Right atrium auricular region (tissue), 2 donors: ENCODE data around the gene TRDMT1. TPM values are rescaled to one million over a fixed set of nuclear protein-coding genes. Genes with fewer than 3 reads are reported as not detected.

ENCODE experiments used
- DNase-seq: peaks from one replicate; pipeline ENCODE4 v3.0.0-alpha.2; 2019; ENCODE audit warnings: low spot score
- H3K27ac ChIP-seq, 2 donors: fragments of 200-600 bp; sonication (generic); 1 replicate in 1 of 2; 2 replicates in 1 of 2; pipeline ENCODE4 v1.5.1; 2016 to 2019
- H3K27me3 ChIP-seq, 2 donors: fragments of 200-600 bp; sonication (generic); one replicate each; pipeline versions ENCODE4 v1.5.1 to v1.6.0; 2017 to 2019
- H3K36me3 ChIP-seq: fragments of 200-600 bp; sonication (generic); one replicate; pipeline ENCODE4 v1.5.1; 2016
- H3K4me1 ChIP-seq, 2 donors: fragments of 200-600 bp; sonication (generic); one replicate each; pipeline versions ENCODE4 v1.5.1 to v1.6.0; 2017 to 2019
- H3K4me3 ChIP-seq, 2 donors: fragments of 200-600 bp; sonication (generic); 1 replicate in 1 of 2; 2 replicates in 1 of 2; pipeline ENCODE4 v1.5.1; 2017 to 2019; ENCODE audit warnings: mild to moderate bottlenecking in 1 of 2, moderate library complexity in 1 of 2
- H3K9me3 ChIP-seq, 2 donors: fragments of 200-600 bp; sonication (generic); one replicate each; pipeline ENCODE4 v1.5.1; 2019
- total RNA-seq, 2 donors: library from RNA; depleted of rRNA; stranded (reverse); fragments of >200 nt; gene quantifications; one replicate each; pipeline ENCODE4 v1.1.0, GENCODE V29; 2016
- TF ChIP-seq, protein P1 (sequence below), 2 donors: fragments of 200-600 bp; sonication (generic); IDR thresholded peaks; one replicate each; pipeline ENCODE4 v1.5.1; 2019; ENCODE audit warnings: antibody characterized with exemption in 2 of 2

The TRDMT1 gene
- total RNA-seq, 2 donors from 2014 or later, result 3.8 to 5.0 TPM

DNA sequence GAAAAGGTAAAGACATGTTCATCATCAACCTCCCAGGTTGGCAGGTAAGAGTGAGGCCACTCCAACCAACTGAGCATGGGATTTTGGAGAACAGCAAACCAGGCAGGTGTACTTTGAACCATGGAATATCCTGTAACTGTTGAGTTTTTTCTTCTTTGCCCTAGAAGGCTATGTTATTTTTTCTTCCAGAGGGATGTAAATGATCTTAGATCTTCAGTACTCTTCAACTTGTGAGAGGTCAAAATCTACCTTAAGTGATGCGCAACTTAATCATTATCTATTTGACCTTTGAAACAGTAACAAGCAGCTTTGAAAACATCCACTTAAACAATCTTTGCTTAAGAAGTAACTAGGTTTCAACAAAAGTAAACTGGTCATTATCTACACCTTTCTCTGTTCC lies 71.7 kb downstream of the TRDMT1 start, which contains the start of gene CUBN:
Gene CUBN (minus strand): TSS at position 71 of the 400 bp plus-strand sequence. CDS start 46 bp downstream, at position 25.
- Histone ChIP-seq H3K36me3 (no peaks in the 10 kb centered on the region), H3K27ac (no peak within 1 kb of the TSS), H3K4me3 (no peak within 1 kb of the TSS), H3K9me3 (no peaks in the 10 kb centered on the region), H3K27me3 (no peaks in the 10 kb centered on the region), H3K4me1 (no peaks in the 10 kb centered on the region)
- no peak for DNase-seq
- TF ChIP-seq, protein P1, sequence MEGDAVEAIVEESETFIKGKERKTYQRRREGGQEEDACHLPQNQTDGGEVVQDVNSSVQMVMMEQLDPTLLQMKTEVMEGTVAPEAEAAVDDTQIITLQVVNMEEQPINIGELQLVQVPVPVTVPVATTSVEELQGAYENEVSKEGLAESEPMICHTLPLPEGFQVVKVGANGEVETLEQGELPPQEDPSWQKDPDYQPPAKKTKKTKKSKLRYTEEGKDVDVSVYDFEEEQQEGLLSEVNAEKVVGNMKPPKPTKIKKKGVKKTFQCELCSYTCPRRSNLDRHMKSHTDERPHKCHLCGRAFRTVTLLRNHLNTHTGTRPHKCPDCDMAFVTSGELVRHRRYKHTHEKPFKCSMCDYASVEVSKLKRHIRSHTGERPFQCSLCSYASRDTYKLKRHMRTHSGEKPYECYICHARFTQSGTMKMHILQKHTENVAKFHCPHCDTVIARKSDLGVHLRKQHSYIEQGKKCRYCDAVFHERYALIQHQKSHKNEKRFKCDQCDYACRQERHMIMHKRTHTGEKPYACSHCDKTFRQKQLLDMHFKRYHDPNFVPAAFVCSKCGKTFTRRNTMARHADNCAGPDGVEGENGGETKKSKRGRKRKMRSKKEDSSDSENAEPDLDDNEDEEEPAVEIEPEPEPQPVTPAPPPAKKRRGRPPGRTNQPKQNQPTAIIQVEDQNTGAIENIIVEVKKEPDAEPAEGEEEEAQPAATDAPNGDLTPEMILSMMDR (IDR thresholded peaks at IDR 0.05), result no peak

DNA sequence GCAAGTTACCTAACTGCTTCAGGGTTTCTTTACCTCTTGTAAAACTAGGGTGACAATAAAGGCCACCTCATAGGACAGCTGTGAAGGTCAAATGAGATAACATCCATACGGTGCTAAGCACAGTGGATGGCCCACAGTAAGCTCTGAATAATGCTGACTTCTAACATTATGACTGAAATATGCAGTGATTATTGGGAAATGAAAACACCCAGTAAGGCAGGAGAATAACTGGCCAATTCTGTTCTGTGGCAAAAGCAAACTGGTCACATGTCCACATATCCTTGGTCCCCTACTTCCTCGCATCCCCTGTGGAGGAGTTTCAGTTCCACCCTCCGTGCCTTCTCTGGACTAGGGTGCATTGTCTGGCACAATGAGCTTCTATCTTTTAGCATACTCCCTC lies 73.2 kb downstream of the TRDMT1 start:
- no peak overlapping the region for H3K27ac ChIP-seq
- no peak for DNase-seq
- TF ChIP-seq, protein P1 (IDR thresholded peaks at IDR 0.05), result no peak
- no peaks in the 10 kb centered on the region for H3K27me3 ChIP-seq
- H3K36me3 ChIP-seq, result no peaks in the 10 kb centered on the region
- H3K9me3 ChIP-seq, result no peaks in the 10 kb centered on the region
- H3K4me1 ChIP-seq, result no peaks in the 10 kb centered on the region
- no peak overlapping the region for H3K4me3 ChIP-seq

DNA sequence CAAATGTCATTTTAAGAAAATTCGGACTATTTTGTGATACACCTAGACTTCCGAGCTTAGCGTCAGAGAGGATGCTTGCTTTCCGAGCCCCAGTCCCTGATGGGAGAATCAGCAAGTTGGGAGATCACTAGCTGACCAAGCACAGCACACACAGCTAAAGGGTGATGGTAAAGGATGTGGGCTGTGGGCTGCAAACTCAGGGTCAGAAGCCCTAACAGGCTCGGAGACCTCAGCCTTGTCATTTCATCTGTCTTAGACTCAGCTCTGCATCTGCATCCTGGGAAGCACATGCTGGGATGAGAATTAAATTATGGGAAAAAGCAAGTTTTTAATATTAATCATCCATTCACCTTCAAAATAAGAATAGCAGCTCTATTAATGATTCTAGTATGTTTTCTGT lies 75.1 kb downstream of the TRDMT1 start:
- Histone ChIP-seq H3K36me3 (no peaks in the 10 kb centered on the region), H3K27me3 (no peaks in the 10 kb centered on the region), H3K4me1 (no peaks in the 10 kb centered on the region), H3K4me3 (no peak overlapping the region), H3K27ac (no peak overlapping the region), H3K9me3 (no peaks in the 10 kb centered on the region)
- DNase-seq, result no peak
- TF ChIP-seq, protein P1 (IDR thresholded peaks at IDR 0.05), result no peak

DNA sequence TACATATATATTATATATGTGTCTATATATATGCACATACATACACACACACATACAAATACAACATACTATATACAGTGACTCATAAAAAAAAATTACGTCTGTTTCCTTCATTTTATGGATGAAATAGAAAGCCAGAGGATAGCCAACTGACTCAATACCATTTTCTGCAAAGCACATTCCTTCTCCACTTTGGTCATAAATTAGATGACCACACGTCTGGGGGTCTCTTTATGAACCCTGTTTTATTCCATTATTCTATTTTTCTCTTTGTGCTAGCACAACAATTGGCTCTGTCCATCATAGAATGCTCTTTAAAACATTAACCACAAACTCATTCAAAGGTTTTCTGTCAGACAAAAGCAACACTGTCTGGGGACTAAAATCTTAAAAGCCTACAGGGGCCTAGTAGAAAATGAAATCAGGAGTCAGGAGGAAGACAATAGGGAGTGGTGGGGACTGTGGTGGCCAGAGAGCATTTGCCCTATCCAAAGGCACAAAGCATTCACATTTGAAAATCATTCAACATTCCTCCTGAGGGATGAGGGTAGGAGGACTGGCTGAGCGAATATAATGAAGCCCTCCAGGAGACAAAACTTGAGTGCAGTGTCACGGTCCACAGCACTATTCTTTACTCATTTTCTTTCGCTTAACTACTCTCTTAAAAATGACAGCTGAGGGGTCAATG lies 76.1 kb downstream of the TRDMT1 start:
- H3K27me3 ChIP-seq, result no peaks in the 10 kb centered on the region
- H3K9me3 ChIP-seq, result no peaks in the 10 kb centered on the region
- H3K4me3 ChIP-seq, result no peak overlapping the region
- no peaks in the 10 kb centered on the region for H3K4me1 ChIP-seq
- TF ChIP-seq, protein P1 (IDR thresholded peaks at IDR 0.05), result no peak
- no peaks in the 10 kb centered on the region for H3K36me3 ChIP-seq
- H3K27ac ChIP-seq, result no peak overlapping the region
- DNase-seq, result no peak

DNA sequence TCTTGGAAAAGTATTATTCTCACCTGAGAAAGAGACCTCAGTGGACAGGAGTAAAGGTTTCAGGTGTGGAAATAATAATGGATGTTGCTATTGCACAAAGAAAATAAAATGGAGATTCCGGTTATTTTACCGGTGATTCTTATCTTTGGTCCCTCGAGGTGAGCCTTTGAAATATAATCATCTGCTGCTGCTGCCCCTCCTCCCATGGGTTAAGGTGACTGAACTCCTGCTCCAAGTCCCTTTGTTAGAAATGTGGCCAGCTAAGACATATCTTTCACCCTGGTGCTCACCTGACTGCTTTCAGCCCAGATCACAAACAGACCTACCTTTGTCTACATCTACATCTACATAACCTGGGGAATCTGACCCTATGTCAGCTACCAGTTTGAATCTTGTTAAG lies 77.5 kb downstream of the TRDMT1 start:
- DNase-seq, result no peak
- Histone ChIP-seq H3K36me3 (no peaks in the 10 kb centered on the region), H3K4me1 (no peaks in the 10 kb centered on the region), H3K4me3 (no peak overlapping the region), H3K27me3 (no peaks in the 10 kb centered on the region), H3K9me3 (no peaks in the 10 kb centered on the region), H3K27ac (no peak overlapping the region)
- TF ChIP-seq, protein P1 (IDR thresholded peaks at IDR 0.05), result no peak
